ENCODE results near the gene ATP5PB. TPM values are rescaled to one million over a fixed set of nuclear protein-coding genes. Genes with fewer than 3 reads are reported as not detected.

The ATP5PB gene
- total RNA-seq, 2 experiments from 2014 or later, result 215 to 266 TPM

DNA sequence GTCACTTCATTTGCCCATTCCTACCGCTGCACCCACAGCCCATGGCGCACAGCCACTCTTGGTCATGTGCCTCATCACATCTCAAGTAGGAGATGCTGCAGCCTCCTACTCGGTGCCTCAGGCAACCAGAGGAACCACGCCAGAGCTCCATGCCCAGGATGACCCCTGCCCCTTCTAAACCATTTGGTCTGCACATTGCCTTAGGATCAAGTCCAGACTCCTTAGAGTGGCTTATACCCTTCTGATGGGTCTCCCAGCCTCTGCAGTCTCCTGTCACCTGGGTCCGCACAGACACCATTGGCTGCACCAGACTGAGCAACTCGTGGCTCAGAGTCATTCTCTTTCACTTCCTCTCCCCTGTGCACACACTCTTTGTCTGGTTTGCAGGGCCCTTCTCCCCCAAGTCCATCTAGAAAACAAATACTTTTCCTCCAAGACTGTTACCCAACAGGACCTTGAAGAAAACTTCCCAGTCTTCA, 56.4 kb downstream of the ATP5PB start:
- H3K27ac Mint-ChIP-seq, result peak overlapping the region; percentile 65
- H3K4me3 Mint-ChIP-seq, result no peak overlapping the region
- DNase-seq (no peak), ATAC-seq (no peak)
- no peaks in the 10 kb centered on the region for H3K36me3 Mint-ChIP-seq
- H3K4me1 Mint-ChIP-seq, result peaks cover 54% of the 10 kb centered on the region
- CTCF ChIA-PET, result interaction anchor here (1.0 to 3.7 kb wide), 7 partner anchors 12 to 249 kb away, joined by 3 to 39 read pairs (median 4); partner anchors contain the start of genes ATP5PB, INKA2 and WDR77
- H3K9me3 Mint-ChIP-seq (ENCODE audit: low read depth), result no peaks in the 10 kb centered on the region
- H3K27me3 Mint-ChIP-seq, result no peaks in the 10 kb centered on the region

DNA sequence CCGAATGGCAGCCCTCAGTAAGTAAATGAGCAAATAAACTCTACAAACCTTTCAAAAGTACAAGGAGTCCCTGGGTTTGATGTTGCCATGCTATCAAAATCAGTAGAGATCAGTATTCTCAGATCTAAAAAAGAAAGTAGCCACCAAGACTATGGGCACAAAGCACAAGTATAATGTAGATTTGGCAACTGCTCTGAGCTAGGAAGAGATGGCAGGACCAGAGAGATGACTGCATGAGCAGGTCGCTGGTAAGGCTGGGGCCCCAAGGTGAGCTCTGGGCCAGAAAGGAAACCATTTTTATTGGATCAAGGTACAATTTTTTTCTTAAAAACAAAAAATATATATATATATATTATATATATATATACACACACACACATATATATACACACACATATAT, 57.3 kb downstream of the ATP5PB start:
- H3K4me1 Mint-ChIP-seq, result peaks cover 51% of the 10 kb centered on the region
- H3K27ac Mint-ChIP-seq, result peak overlapping the region; percentile 65
- H3K9me3 Mint-ChIP-seq (ENCODE audit: low read depth), result no peaks in the 10 kb centered on the region
- ATAC-seq, result no peak
- CTCF ChIA-PET, result interaction anchor here (1.0 to 4.3 kb wide), 22 partner anchors 9 to 285 kb away, joined by 3 to 101 read pairs (median 20); partner anchors contain the start of genes ATP5PB, CHI3L2, DDX20 and INKA2
- no peak overlapping the region for H3K4me3 Mint-ChIP-seq
- H3K27me3 Mint-ChIP-seq, result no peaks in the 10 kb centered on the region
- no peak for DNase-seq
- no peaks in the 10 kb centered on the region for H3K36me3 Mint-ChIP-seq

DNA sequence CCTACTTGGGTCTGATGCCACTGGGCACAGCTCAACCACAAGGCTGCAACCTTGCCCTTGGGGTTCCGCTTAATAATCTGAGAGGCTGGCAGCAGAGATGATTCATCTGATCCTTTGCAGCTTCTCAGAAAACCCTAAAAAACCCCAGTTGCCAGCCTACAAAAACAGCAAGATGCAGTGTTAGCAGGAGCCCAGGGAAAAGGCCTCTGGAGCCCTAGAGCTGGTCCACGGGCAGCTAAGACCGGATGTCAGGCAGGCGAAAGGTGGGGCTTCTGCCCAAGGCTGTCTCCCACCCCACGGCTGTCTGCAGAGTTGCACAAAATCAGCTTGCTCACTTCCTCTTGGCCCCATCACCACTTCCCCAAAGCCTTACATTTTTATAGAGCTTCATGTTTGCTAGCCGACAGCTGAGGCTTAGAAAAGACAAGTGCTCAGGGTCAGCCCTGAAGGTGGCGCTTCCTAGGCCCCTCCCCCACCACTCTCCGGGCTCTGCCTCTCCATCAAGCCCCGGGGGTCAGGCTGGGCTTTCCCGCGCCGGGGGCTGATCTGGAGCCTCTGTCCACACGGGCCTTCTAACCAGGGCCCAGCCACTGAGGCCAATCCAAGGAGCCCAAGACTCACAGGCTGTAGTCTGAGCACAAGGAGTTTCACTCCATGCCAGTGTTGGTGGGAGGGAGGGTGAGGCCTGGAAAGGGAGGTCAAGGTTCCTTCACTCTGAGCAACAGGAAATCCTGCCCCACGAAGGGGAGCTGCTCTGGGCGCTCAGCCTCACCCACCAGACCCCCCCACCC, 58.3 kb downstream of the ATP5PB start:
- Mint-ChIP-seq H3K36me3 (no peaks in the 10 kb centered on the region), H3K4me1 (peaks cover 58% of the 10 kb centered on the region), H3K27ac (peak overlapping the region; percentile 94), H3K9me3 (ENCODE audit: low read depth) (no peaks in the 10 kb centered on the region), H3K4me3 (peak overlapping the region; percentile 67), H3K27me3 (no peaks in the 10 kb centered on the region)
- DNase-seq (peak; percentile 89), ATAC-seq (peak; percentile 70)
- CTCF ChIA-PET, result interaction anchor here (0.6 to 4.3 kb wide), 67 partner anchors 10 to 307 kb away, joined by 3 to 101 read pairs (median 7); partner anchors contain the start of genes ATP5PB, C1orf162, CHI3L2 and DDX20

DNA sequence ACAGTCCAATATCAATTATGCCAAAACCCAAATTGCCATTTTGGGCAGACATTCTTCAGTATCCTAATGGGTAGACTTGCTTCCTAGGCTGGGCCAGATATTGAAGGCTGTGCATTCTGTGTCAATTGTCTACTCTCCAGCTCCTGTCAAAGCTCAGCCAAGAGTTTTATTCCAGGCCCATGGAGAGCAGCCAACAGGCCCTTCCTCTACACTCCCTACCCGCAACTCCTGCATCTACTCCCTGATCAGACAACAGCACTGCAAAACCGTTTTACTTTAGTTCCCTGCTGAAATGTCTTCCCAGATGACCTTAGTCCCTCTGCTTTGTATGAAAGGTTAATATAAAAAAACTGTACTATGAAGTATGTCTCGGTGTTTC, 60.7 kb downstream of the ATP5PB start:
- Mint-ChIP-seq H3K27ac (no peak overlapping the region), H3K27me3 (no peaks in the 10 kb centered on the region), H3K9me3 (ENCODE audit: low read depth) (no peaks in the 10 kb centered on the region), H3K4me3 (no peak overlapping the region), H3K4me1 (peaks cover 52% of the 10 kb centered on the region), H3K36me3 (no peaks in the 10 kb centered on the region)
- DNase-seq, result no peak
- ATAC-seq, result no peak
- CTCF ChIA-PET, result interaction anchor here (1.1 to 4.3 kb wide), 7 partner anchors 8 to 239 kb away, joined by 3 to 101 read pairs (median 41); partner anchors contain the start of gene RAP1A

DNA sequence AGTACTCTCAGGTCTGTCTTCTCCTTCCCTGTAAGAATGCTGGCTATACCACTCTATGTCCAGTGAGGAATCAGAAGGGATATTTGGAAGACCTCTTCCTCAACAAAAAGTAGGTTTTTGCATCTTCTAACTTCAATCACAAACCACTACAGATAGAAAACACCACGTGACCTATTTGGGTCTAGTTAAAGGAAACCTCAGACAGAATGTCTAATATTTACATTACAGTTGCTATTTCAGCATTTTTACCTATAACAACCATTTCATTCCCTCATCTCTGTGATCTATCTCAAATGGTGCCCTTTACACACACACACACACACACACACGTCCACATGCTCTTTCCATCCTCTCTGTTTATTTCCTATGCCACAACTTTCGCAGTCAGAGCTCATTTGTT, 62.1 kb downstream of the ATP5PB start:
- no peak overlapping the region for H3K27ac Mint-ChIP-seq
- no peak for ATAC-seq
- H3K4me1 Mint-ChIP-seq, result peaks cover 50% of the 10 kb centered on the region
- H3K36me3 Mint-ChIP-seq, result no peaks in the 10 kb centered on the region
- no peak for DNase-seq
- H3K27me3 Mint-ChIP-seq, result no peaks in the 10 kb centered on the region
- H3K4me3 Mint-ChIP-seq, result no peak overlapping the region
- no peaks in the 10 kb centered on the region for H3K9me3 Mint-ChIP-seq (ENCODE audit: low read depth)
- CTCF ChIA-PET, result interaction anchor here (0.9 to 2.2 kb wide), 4 partner anchors 33 to 246 kb away, joined by 3 to 5 read pairs (median 3); no protein-coding TSS in a partner anchor

Other genes with a start within 250 kb of the ATP5PB start
- gene DENND2D, start 248.8 kb upstream of the ATP5PB start, total RNA-seq, result 100 to 1,000 TPM; 187 to 209 TPM
- 10 to 100 TPM in 1 of 2 experiments, 1 to 10 TPM in 1; 6.7 to 13.0 TPM for gene CHI3L2, start 221.8 kb upstream of the ATP5PB start, total RNA-seq
- not detected for gene CHIA, start 158.6 kb upstream of the ATP5PB start, total RNA-seq
- gene OVGP1, start 21.7 kb upstream of the ATP5PB start, total RNA-seq, result 1 to 10 TPM; 1.1 TPM
- 10 to 100 TPM; 29.6 to 37.5 TPM for gene WDR77, start 208 bp upstream of the ATP5PB start, total RNA-seq
- 1 to 10 TPM in 1 of 2 experiments, under 1 TPM in 1; 0.87 to 4.6 TPM for gene C1orf162, start 24.5 kb downstream of the ATP5PB start, total RNA-seq
- gene ADORA3, start 54.2 kb downstream of the ATP5PB start, total RNA-seq, result not detected
- gene TMIGD3, start 54.2 kb downstream of the ATP5PB start, total RNA-seq, result under 1 TPM in 1 of 2 experiments, not detected in 1; 0.23 TPM
- 100 to 1,000 TPM; 161 to 224 TPM for gene RAP1A, start 170.3 kb downstream of the ATP5PB start, total RNA-seq

All from activated CD8-positive, alpha-beta memory T cell treated with anti-CD3 and anti-CD28 coated beads, Interleukin-2, amount 10 ng/mL, durations not matched to agents 7 days and 5 days (primary cell).